Transverse colon (tissue), 4 donors: ENCODE data around the gene NOTCH2. TPM values are rescaled to one million over a fixed set of nuclear protein-coding genes. Genes with fewer than 3 reads are reported as not detected.

Source experiments
- DNase-seq: peaks from one replicate; pipeline ENCODE4 v3.0.0-alpha.2; 2019
- H3K27ac ChIP-seq, 4 donors: fragments of 200-600 bp; sonication (generic); 2 replicates each; pipeline ENCODE4 v1.5.1; 2016 to 2018; ENCODE audit warnings: inconsistent platforms in 4 of 4
- H3K27me3 ChIP-seq: fragments of 200-600 bp; sonication (generic); 2 replicates; pipeline ENCODE4 v1.5.1; 2017; ENCODE audit warnings: inconsistent platforms
- H3K36me3 ChIP-seq, 4 donors: fragments of 200-600 bp; sonication (generic); 2 replicates each; pipeline ENCODE4 v1.5.1; 2017 to 2019; ENCODE audit warnings: inconsistent platforms in 4 of 4
- H3K4me1 ChIP-seq, 4 donors: fragments of 200-600 bp; sonication (generic); 2 replicates each; pipeline ENCODE4 v1.5.1; 2017 to 2020; ENCODE audit warnings: inconsistent platforms in 4 of 4
- H3K4me3 ChIP-seq, 4 donors: fragments of 200-600 bp; sonication (generic); 1 replicate in 1 of 4; 2 replicates in 3 of 4; pipeline versions ENCODE4 v1.5.1 to v1.6.1; 2017 to 2019; ENCODE audit warnings: inconsistent platforms in 4 of 4
- H3K9me3 ChIP-seq, 2 donors: fragments of 200-600 bp; sonication (generic); 2 replicates each; pipeline ENCODE4 v1.5.1; 2017 to 2019; ENCODE audit warnings: inconsistent platforms in 2 of 2
- EP300 ChIP-seq: sonication (generic); formaldehyde crosslinking; IDR thresholded peaks from one replicate; pipeline ENCODE4 v1.6.1; 2017; ENCODE audit warnings: antibody characterized with exemption, low read depth
- POLR2A ChIP-seq: fragments of 450-650 bp; IDR thresholded peaks from one replicate; pipeline ENCODE4 v1.6.1; 2016; ENCODE audit warnings: antibody characterized with exemption, mild to moderate bottlenecking, moderate library complexity
- POLR2AphosphoS5 ChIP-seq, 3 donors: sonication (generic); formaldehyde crosslinking; IDR thresholded peaks; one replicate each; pipeline ENCODE4 v1.6.1; 2016; ENCODE audit warnings: antibody characterized with exemption in 3 of 3
- WGBS, 2 donors: methylation state at CpG; one replicate each; pipeline ENCODE4 v1.1.5; 2018; ENCODE audit warnings: low coverage in 1 of 2; 5-methylcytosine and 5-hydroxymethylcytosine counted together
- in situ Hi-C, 4 donors: fragments of 200-750 bp; cut with MboI; loops; one replicate each; pipeline versions ENCODE4 v1.15.0 to v1.15.1; 2017; ENCODE audit warnings: low sequenced_read_pairs in 3 of 4, low pct_ligation_motif_present in 1 of 4, low pct_unique_long_range_greater_than_20kb in 1 of 4
- intact Hi-C: fragments of 100-400 bp; cut with DNase I; formaldehyde crosslinking; loops from one replicate; pipeline ENCODE4 v1.15.1; 2023; ENCODE audit warnings: low total_unique reads
- total RNA-seq, 4 donors: library from RNA; depleted of rRNA; stranded (reverse); fragments of >200 nt; gene quantifications; one replicate each; pipeline ENCODE4 v1.1.0, GENCODE V29; 2016
- TF ChIP-seq, protein P1 (sequence below), 5 experiments: fragments of 200-600 bp in 3 of 5; fragments of 450-650 bp in 2 of 5; sonication (generic) in 3 of 5; IDR thresholded peaks; 1 replicate in 2 of 5; 2 replicates in 3 of 5; pipeline ENCODE4 v1.5.1; 2016 to 2017; ENCODE audit warnings: antibody characterized with exemption in 5 of 5, inconsistent platforms in 3 of 5, mild to moderate bottlenecking in 2 of 5, moderate library complexity in 1 of 5

Gene NOTCH2
- total RNA-seq, 4 donors from 2014 or later = 24.7 to 80.0 (median 47.1) TPM

DNA sequence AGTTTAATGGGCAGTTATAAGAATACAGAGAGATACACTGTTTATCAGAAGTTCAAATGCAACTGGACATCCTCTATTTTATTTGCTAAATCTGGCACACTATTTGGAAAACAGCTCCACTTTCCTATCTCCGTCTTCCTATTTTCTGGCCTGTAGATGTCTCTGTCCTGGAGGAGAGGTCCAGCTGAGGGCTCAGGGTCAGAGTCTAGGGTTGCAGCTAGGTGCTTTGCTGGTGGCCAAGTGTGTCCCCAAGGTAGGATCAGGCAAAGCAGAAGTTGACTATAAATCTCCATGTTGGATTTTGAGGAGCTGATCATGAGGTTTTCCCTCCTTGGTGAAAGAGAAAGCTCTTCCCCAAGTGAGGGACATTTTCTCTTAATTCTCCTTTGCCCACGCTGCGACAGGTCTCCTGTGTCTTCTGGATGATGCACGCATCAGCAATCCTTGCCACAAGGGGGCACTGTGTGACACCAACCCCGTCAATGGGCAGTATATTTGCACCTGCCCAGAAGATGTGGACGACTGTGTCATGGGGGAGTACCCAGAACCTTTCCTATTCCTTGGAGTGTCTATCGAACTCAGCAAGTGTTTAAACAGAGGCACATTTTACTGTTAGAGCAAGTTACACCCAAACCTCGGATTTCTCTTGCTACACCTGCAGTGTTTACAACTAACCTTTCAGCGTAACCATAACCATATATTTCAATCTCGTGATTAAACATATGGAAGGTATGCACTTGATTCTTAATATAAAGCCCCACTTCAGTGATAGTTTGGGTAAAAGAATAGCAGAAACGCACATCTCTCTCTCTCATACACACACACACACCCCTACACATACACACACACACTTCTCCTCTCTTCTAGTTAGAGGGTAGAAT lies 183.3 kb downstream of the NOTCH2 start:
- 58 to 63% methylated on average over 10 to 11 of the region's 11 CpGs for WGBS, 2 donors

DNA sequence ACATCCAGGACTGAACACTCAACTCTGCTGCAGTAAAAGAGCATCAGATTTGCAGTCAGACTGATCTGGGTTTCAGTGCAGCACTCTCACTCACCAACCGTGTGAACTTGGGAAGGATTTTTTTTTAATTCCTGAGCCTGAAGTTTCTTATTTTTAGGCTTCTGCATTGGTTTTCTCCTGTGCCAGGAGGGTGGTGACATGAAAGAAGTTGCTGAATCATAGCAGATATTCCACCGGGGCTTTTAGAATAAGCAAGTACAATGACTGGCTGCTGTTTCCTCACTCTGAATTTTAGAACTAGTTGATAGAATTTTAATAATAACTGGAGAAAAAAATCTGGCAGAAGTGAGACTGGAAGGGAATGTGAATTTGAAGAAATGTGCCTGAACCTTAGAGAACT lies 184.8 kb downstream of the NOTCH2 start:
- Histone ChIP-seq H3K9me3 (peaks cover 0 to 5% of the 10 kb centered on the region in 2 donors), H3K36me3 (no peaks in the 10 kb centered on the region), H3K4me1 (peaks cover 0 to 5% (median 0%) of the 10 kb centered on the region in 4 donors), H3K27ac (no peak overlapping the region), H3K27me3 (no peaks in the 10 kb centered on the region), H3K4me3 (no peak overlapping the region)
- WGBS, 2 donors = 18 to 50% methylated on average over 2 of the region's 2 CpGs
- no peak for DNase-seq
- no peak for TF ChIP-seq EP300
- TF ChIP-seq POLR2AphosphoS5 (IDR thresholded peaks at IDR 0.05) = no peak
- TF ChIP-seq, protein P1, sequence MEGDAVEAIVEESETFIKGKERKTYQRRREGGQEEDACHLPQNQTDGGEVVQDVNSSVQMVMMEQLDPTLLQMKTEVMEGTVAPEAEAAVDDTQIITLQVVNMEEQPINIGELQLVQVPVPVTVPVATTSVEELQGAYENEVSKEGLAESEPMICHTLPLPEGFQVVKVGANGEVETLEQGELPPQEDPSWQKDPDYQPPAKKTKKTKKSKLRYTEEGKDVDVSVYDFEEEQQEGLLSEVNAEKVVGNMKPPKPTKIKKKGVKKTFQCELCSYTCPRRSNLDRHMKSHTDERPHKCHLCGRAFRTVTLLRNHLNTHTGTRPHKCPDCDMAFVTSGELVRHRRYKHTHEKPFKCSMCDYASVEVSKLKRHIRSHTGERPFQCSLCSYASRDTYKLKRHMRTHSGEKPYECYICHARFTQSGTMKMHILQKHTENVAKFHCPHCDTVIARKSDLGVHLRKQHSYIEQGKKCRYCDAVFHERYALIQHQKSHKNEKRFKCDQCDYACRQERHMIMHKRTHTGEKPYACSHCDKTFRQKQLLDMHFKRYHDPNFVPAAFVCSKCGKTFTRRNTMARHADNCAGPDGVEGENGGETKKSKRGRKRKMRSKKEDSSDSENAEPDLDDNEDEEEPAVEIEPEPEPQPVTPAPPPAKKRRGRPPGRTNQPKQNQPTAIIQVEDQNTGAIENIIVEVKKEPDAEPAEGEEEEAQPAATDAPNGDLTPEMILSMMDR (IDR thresholded peaks at IDR 0.05) = no peak
- no peak for TF ChIP-seq POLR2A
- in situ Hi-C loops (no loop called here), intact Hi-C loops (no loop called here)

More for the DNA sequence above, 183.3 kb downstream of the NOTCH2 start:
- H3K36me3 ChIP-seq = no peaks in the 10 kb centered on the region
- peak; percentile 69 for DNase-seq
- peaks cover 0 to 5% (median 0%) of the 10 kb centered on the region in 4 donors for H3K4me1 ChIP-seq
- no peaks in the 10 kb centered on the region for H3K27me3 ChIP-seq
- in situ Hi-C loops (no loop called here), intact Hi-C loops (no loop called here)
- H3K27ac ChIP-seq = no peak overlapping the region
- H3K4me3 ChIP-seq = no peak overlapping the region
- H3K9me3 ChIP-seq = peaks cover 0 to 5% of the 10 kb centered on the region in 2 donors
- TF ChIP-seq, protein P1 (IDR thresholded peaks at IDR 0.05) = peak; percentile 57 to 76 (median 71)
- TF ChIP-seq POLR2AphosphoS5 (IDR thresholded peaks at IDR 0.05) (no peak), POLR2A (no peak), EP300 (no peak)

- Histone ChIP-seq H3K9me3 (peaks cover 0 to 5% of the 10 kb centered on the region in 2 donors), H3K4me3 (no peak overlapping the region), H3K36me3 (no peaks in the 10 kb centered on the region), H3K4me1 (peaks cover 0 to 5% (median 0%) of the 10 kb centered on the region in 4 donors), H3K27ac (no peak overlapping the region), H3K27me3 (no peaks in the 10 kb centered on the region)
- no peak for TF ChIP-seq POLR2AphosphoS5 (IDR thresholded peaks at IDR 0.05)
- TF ChIP-seq, protein P1 (IDR thresholded peaks at IDR 0.05) = no peak
- no peak for TF ChIP-seq POLR2A
- TF ChIP-seq EP300 = no peak
- intact Hi-C loops = no loop called here
- in situ Hi-C loops = no loop called here
- WGBS, 2 donors = 93 to 98% methylated on average over 2 to 3 of the region's 3 CpGs
- no peak for DNase-seq
Measured at GRCh38 chr1:119883826-119884225, 185.6 kb downstream of the NOTCH2 start.

DNA sequence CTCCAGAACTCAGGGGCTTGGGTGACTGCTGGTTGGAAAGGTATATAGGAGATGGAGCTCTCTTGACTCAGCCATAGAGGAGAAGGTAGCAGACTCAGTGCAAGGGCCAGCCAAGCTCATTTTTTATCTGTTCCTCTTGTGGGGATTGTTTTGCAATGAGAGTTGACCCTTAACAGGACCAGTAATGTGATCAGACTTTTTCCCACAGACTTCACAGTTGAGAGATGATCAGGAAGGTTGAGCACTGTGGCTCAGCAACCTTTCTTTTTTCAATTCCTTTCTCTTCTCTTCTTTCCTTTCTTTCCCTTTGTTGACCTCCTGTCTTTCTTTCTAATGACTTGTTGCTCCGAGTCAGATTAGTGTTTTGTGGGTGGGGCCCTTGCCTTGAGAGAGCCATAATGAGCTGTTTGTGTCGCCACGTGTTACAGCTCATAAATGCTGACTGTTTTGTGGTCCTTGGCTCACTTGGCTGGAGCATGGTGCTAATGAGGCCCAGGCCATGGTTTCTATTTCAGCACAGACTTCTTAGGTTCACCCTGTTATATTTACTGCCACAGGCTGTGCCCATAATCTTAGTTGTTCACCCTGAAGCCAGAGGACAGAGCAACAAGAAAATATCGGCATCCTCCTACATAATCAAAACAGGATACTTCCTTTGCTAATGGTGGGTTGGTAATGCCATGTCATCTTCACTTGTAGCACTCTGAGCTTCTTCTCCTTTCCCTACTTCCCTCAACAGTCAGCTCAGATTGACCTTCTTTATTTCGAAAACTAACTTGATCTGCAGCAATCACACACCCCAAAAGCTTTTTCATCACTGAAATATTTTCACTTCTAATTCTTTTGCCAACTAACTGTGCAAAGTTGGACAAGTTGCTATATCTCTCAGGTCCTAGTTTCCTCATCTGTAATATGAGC lies 187.1 kb downstream of the NOTCH2 start:
- Histone ChIP-seq H3K36me3 (no peaks in the 10 kb centered on the region), H3K27me3 (no peaks in the 10 kb centered on the region), H3K4me1 (peaks cover 0 to 5% (median 0%) of the 10 kb centered on the region in 4 donors), H3K4me3 (no peak overlapping the region), H3K27ac (no peak overlapping the region), H3K9me3 (no peaks in the 10 kb centered on the region)
- in situ Hi-C loops (no loop called here), intact Hi-C loops (no loop called here)
- peak; percentile 41 for DNase-seq
- TF ChIP-seq POLR2A (no peak), POLR2AphosphoS5 (IDR thresholded peaks at IDR 0.05) (no peak), EP300 (no peak)
- TF ChIP-seq, protein P1 (IDR thresholded peaks at IDR 0.05) = no peak
- WGBS, 2 donors = 54 to 59% methylated on average over 3 to 5 of the region's 5 CpGs
